Measurements from ENCODE around the gene VPS16. TPM values are rescaled to one million over a fixed set of nuclear protein-coding genes. Genes with fewer than 3 reads are reported as not detected.
"Not testable (repeated sequence)": the region's sequence is repeated elsewhere in the genome, so short reads cannot be mapped to it uniquely, and the experiment has no call there.

VPS16 gene
- total RNA-seq, 1 donor from 2014 or later: 35.8 TPM

DNA sequence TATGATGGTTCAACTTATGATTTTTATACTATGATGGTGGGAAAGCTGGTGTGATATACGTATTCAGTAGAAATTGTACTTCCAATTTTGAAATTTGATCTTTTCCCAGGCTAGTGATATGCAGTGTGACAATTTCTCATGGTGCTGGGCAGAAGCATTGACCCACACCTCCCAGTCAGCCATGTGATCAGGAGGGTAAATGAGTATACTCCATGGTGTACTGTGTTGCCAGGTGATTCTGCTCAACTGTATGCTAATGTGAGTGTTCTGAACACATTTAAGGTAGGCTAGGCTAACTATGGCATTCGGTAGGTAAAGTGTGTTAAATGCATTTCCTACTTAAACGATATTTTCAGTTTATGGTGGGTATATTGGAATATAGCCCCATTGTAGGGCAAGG lies 51.8 kb downstream of the VPS16 start:
- Histone ChIP-seq H3K36me3 (no peaks in the 10 kb centered on the region), H3K27me3 (ENCODE audit: low read depth) (no peaks in the 10 kb centered on the region), H3K9me3 (peaks cover 6% of the 10 kb centered on the region), H3K27ac (no peak overlapping the region), H3K4me3 (no peak overlapping the region), H3K4me1 (peaks cover 13% of the 10 kb centered on the region)
- no peak for ATAC-seq
- DNase-seq: no peak
- intact Hi-C loops (cut with DNase I): no loop called here
- TF ChIP-seq, protein P1, sequence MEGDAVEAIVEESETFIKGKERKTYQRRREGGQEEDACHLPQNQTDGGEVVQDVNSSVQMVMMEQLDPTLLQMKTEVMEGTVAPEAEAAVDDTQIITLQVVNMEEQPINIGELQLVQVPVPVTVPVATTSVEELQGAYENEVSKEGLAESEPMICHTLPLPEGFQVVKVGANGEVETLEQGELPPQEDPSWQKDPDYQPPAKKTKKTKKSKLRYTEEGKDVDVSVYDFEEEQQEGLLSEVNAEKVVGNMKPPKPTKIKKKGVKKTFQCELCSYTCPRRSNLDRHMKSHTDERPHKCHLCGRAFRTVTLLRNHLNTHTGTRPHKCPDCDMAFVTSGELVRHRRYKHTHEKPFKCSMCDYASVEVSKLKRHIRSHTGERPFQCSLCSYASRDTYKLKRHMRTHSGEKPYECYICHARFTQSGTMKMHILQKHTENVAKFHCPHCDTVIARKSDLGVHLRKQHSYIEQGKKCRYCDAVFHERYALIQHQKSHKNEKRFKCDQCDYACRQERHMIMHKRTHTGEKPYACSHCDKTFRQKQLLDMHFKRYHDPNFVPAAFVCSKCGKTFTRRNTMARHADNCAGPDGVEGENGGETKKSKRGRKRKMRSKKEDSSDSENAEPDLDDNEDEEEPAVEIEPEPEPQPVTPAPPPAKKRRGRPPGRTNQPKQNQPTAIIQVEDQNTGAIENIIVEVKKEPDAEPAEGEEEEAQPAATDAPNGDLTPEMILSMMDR (IDR thresholded peaks at IDR 0.05): no peak

DNA sequence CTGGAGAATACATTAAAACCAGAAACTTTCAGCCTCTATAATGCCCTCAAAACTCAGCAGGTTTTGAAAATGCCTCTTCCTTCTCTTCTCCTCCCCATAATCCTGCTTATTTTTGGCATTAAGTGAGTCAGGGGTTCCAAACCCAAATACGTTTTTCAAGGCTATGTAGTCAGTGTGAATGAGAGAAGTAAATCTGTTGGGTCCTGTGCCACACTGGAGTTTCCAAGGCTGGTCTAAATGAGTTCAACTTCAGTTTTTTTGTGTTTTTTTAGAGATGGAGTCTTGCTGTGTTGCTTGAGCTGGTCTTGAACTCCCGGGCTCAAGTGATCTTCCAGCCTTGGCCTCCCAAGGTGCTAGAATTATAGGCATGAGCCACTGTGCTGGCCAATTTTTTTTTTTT lies 53.7 kb downstream of the VPS16 start:
- DNase-seq: no peak
- no peaks in the 10 kb centered on the region for H3K36me3 ChIP-seq
- TF ChIP-seq, protein P1 (IDR thresholded peaks at IDR 0.05): no peak
- H3K9me3 ChIP-seq: peaks cover 6% of the 10 kb centered on the region
- no peak for ATAC-seq
- H3K27me3 ChIP-seq (ENCODE audit: low read depth): no peaks in the 10 kb centered on the region
- H3K4me3 ChIP-seq: no peak overlapping the region
- intact Hi-C loops (cut with DNase I): no loop called here
- H3K27ac ChIP-seq: no peak overlapping the region
- H3K4me1 ChIP-seq: peaks cover 8% of the 10 kb centered on the region

DNA sequence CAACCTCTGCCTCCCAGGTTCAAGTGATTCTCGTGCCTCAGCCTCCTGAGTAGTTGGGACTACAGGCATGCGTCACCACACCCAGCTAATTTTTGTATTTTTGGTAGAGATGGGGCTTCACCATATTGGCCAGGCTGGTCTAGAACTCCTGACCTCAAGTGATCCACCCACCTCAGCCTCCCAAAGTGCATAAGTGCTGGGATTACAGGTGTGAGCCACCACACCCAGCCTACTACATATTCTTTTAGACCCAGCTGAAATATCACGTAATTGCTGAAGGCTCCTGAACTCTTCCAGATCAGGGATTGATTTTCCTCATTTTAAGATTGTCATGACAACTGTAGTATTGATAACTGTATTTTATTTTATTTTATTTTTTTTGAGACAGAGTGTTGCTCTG lies 54.6 kb downstream of the VPS16 start:
- intact Hi-C loops (cut with DNase I); H3K4me3 ChIP-seq; H3K9me3 ChIP-seq; DNase-seq; ATAC-seq; H3K27me3 ChIP-seq (ENCODE audit: low read depth); H3K36me3 ChIP-seq; H3K27ac ChIP-seq: not testable (repeated sequence)
- H3K4me1 ChIP-seq: peaks cover 10% of the 10 kb centered on the region

DNA sequence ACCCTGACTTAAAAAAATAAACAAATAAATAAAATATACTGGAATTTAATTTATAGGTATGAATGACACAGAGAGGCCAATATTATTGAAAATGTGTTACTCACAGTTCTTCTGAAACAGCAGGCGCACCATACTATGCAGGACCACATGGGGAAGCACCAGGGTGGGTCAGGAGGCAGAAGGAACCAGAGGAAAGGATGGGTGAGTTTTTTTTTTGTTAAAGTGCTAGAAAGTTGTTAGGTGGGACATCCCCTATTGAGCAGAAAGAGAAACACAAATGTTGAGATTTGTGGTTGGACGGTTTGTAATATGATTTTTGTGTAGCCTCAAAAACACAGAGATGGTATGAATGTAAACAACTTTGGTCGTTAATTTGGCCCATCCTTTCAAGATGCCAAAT lies 58.7 kb downstream of the VPS16 start:
- intact Hi-C loops (cut with DNase I): no loop called here
- TF ChIP-seq, protein P1 (IDR thresholded peaks at IDR 0.05): no peak
- H3K27ac ChIP-seq: no peak overlapping the region
- no peaks in the 10 kb centered on the region for H3K27me3 ChIP-seq (ENCODE audit: low read depth)
- peaks cover 6% of the 10 kb centered on the region for H3K9me3 ChIP-seq
- no peak for DNase-seq
- ATAC-seq: no peak
- H3K4me1 ChIP-seq: peaks cover 18% of the 10 kb centered on the region
- no peak overlapping the region for H3K4me3 ChIP-seq
- H3K36me3 ChIP-seq: no peaks in the 10 kb centered on the region

DNA sequence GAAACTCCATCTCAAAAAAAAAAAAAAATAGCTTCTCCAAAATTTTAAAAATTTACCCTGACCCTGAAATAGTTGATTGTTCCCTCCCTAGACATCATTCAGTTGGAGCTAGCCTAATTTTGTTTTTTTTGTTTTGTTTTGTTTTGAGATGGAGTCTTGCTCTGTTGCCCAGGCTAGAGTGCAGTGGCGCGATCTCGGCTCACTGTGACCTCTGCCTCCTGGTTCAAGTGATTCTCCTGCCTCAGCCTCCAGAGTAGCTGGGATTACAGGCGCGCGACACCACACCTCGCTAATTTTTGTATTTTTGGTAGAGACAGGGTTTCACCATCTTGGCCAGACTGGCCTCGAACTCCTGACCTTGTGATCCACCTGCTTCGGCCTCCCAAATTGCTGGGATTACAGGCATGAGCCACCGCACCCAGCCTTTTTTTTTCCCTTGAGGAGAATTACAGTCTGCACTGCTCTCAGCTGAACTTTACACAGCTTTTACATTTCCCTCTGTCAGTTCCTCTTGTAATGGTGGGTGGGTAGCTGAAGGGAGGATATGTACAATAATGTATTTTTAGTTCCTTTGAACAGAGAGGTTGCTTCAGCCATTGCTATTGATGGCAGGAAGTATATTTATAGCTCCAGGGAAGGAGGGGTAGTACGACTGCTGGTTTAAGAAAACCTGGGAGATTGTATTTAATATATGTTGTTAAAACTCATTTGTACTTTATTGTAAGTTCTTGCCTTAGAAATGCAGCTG lies 60.5 kb downstream of the VPS16 start:
- TF ChIP-seq, protein P1 (IDR thresholded peaks at IDR 0.05): no peak
- ATAC-seq: peak; percentile 75 to 88

DNA sequence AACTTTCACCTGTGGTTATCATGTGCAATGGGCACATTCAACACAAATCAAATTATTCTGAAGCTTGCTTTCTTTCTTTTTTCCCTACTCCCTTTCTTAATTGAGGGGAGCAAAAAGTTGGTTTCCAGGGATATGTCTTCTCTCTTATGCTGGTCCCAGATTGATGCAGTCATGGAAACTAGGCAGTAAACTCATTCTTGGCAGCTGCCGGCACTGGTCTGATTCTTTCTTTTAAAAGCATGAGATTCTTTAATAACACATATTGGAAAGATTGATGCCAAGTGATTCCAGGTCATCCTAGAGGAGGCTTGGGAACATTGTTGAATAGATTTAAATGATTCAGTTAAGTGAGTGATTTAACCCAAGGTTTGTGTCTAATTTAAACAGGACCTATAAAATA lies 61.7 kb downstream of the VPS16 start:
- intact Hi-C loops (cut with DNase I): no loop called here
- no peak for ATAC-seq
- H3K27me3 ChIP-seq (ENCODE audit: low read depth): no peaks in the 10 kb centered on the region
- no peak overlapping the region for H3K27ac ChIP-seq
- peaks cover 18% of the 10 kb centered on the region for H3K4me1 ChIP-seq
- no peak for DNase-seq
- H3K9me3 ChIP-seq: no peaks in the 10 kb centered on the region
- H3K4me3 ChIP-seq: no peak overlapping the region
- no peaks in the 10 kb centered on the region for H3K36me3 ChIP-seq
- TF ChIP-seq, protein P1 (IDR thresholded peaks at IDR 0.05): no peak

More for the DNA sequence above, 60.5 kb downstream of the VPS16 start:
- Histone ChIP-seq H3K27me3 (ENCODE audit: low read depth) (no peaks in the 10 kb centered on the region), H3K4me1 (peaks cover 18% of the 10 kb centered on the region), H3K36me3 (no peaks in the 10 kb centered on the region), H3K9me3 (no peaks in the 10 kb centered on the region), H3K4me3 (no peak overlapping the region), H3K27ac (no peak overlapping the region)
- intact Hi-C loops (cut with DNase I): no loop called here
- DNase-seq: no peak

Measured in lower lobe of right lung (tissue), 2 donors.